BJ (cell line): ENCODE measurements around the gene ZNF280B. TPM values are rescaled to one million over a fixed set of nuclear protein-coding genes. Genes with fewer than 3 reads are reported as not detected.
"Not testable (repeated sequence)": the region's sequence is repeated elsewhere in the genome, so short reads cannot be mapped to it uniquely, and the experiment has no call there.

Experiments used
- CTCF ChIA-PET: fragments of 350-600 bp; formaldehyde crosslinking; extraction: SDS; loops from one replicate; lab custom pipeline; 2021; ENCODE audit warnings: antibody characterized with exemption, inconsistent platforms; lab: Yijun Ruan, JAX
- POLR2A ChIA-PET: fragments of 300-600 bp; sonication (Branson Sonifier 250); formaldehyde crosslinking; extraction: SDS; loops from one replicate; lab custom pipeline; 2021; ENCODE audit warnings: antibody characterized with exemption; lab: Charles Lee
- DNase-seq: peaks from one replicate; pipeline ENCODE4 v3.0.0-alpha.2; 2011; ENCODE audit warnings: low read depth
- H3K27me3 ChIP-seq: 2 replicates; pipeline ENCODE4 v1.6.0; 2011; ENCODE audit warnings: low read length; ENCODE audit not compliant: control insufficient read depth, insufficient read depth
- H3K36me3 ChIP-seq: 2 replicates; pipeline ENCODE4 v1.5.1; 2011; ENCODE audit warnings: low read length; ENCODE audit not compliant: control insufficient read depth, insufficient read depth
- H3K4me3 ChIP-seq: 2 replicates; pipeline ENCODE4 v1.5.1; 2011; ENCODE audit warnings: low read depth, mild to moderate bottlenecking, control low read depth, low read length
- polyA plus RNA-seq: library from polyadenylated mRNA; depleted of rRNA; stranded (reverse); fragments of >200 nt; gene quantifications from 2 replicates; pipeline ENCODE4 v1.2.3, GENCODE V29; 2011
- TF ChIP-seq, protein P1 (sequence below): IDR thresholded peaks from 2 replicates; pipeline ENCODE4 v1.5.1; 2011; ENCODE audit warnings: low read depth, mild to moderate bottlenecking, control low read depth, inconsistent platforms, low read length, moderate library complexity; ENCODE audit not compliant: insufficient read depth

Gene ZNF280B
- polyA plus RNA-seq, 1 experiment = 0.58 TPM

DNA sequence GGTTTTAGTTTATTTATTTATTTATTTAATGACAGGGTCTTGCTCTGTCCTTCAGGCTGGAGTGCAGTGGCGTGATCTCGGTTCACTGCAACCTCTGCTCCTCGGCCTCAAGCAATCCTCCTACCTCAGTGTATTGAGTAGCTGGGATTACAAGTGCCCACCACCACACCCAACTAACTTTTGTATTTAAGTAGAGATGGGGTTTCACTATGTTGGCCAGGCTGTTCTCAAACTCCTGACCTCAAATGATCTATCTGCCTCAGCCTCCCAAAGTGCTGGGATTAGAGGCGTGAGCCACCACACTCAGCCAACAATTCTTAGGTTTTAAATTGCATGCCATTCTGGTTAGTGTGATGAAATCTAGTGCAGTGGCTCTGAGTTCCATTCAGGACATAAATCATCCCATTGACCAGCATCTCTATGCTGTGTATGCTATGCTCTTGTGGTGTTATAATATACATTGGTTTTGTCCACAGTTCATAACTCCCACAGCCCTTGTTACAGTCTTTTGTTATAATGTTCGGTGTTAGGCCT, 28.5 kb downstream of the ZNF280B start:
- H3K27me3 ChIP-seq = no peaks in the 10 kb centered on the region
- ChIA-PET POLR2A (no interaction called here), CTCF (interaction anchor here (1.5 kb wide), 1 partner anchor 15 kb away, joined by 4 read pairs; no protein-coding TSS in a partner anchor)
- TF ChIP-seq, protein P1, sequence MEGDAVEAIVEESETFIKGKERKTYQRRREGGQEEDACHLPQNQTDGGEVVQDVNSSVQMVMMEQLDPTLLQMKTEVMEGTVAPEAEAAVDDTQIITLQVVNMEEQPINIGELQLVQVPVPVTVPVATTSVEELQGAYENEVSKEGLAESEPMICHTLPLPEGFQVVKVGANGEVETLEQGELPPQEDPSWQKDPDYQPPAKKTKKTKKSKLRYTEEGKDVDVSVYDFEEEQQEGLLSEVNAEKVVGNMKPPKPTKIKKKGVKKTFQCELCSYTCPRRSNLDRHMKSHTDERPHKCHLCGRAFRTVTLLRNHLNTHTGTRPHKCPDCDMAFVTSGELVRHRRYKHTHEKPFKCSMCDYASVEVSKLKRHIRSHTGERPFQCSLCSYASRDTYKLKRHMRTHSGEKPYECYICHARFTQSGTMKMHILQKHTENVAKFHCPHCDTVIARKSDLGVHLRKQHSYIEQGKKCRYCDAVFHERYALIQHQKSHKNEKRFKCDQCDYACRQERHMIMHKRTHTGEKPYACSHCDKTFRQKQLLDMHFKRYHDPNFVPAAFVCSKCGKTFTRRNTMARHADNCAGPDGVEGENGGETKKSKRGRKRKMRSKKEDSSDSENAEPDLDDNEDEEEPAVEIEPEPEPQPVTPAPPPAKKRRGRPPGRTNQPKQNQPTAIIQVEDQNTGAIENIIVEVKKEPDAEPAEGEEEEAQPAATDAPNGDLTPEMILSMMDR = no peak
- no peak for DNase-seq
- no peak overlapping the region for H3K4me3 ChIP-seq
- H3K36me3 ChIP-seq = no peaks in the 10 kb centered on the region

DNA sequence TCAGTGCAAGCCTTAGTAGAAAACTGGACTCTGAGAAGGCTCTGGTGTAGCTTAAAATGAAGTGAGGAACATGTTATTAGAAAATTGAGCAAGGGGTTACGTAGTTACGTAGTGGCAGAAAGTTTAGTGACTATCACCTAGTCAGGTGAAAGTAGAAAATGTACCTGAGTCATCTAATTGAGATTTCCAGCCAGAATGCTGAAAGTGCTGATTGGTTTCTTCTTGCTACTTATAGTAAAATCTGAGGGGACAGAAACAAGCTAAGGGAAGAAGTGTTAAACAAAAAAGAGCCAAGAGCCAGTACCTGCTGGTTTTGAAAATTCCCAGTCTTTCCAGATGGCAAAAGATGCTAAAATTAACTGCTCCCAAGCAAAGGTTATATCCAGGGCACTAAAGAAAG, 29.4 kb downstream of the ZNF280B start:
- no peak for DNase-seq
- H3K36me3 ChIP-seq = no peaks in the 10 kb centered on the region
- ChIA-PET POLR2A (no interaction called here), CTCF (interaction anchor here (2.6 kb wide), 1 partner anchor 15 kb away, joined by 13 read pairs; no protein-coding TSS in a partner anchor)
- TF ChIP-seq, protein P1 = no peak
- no peaks in the 10 kb centered on the region for H3K27me3 ChIP-seq
- H3K4me3 ChIP-seq = no peak overlapping the region

DNA sequence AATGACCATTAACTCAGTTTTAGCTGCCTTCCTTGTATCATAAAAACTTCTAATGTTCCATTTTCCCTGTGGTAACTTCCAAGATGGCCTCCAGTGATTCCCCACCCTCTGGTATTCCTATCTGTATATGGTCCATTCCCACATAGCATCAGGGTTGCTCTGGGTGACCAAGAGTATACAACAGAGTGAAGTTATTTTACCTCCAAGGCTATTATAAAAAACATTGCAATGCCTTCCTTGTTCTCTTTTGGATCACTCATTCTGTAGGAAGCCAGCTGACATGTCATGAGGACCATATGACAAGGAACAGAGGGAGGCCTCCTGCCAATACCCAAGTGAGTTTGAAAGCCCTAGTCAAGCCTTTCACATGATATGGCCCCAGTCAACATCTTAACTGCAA, 30.1 kb downstream of the ZNF280B start:
- TF ChIP-seq, protein P1 = no peak
- no peak for DNase-seq
- CTCF ChIA-PET = interaction anchor here (2.6 kb wide), 1 partner anchor 15 kb away, joined by 13 read pairs; no protein-coding TSS in a partner anchor
- no peaks in the 10 kb centered on the region for H3K27me3 ChIP-seq
- POLR2A ChIA-PET = no interaction called here
- no peaks in the 10 kb centered on the region for H3K36me3 ChIP-seq
- no peak overlapping the region for H3K4me3 ChIP-seq

DNA sequence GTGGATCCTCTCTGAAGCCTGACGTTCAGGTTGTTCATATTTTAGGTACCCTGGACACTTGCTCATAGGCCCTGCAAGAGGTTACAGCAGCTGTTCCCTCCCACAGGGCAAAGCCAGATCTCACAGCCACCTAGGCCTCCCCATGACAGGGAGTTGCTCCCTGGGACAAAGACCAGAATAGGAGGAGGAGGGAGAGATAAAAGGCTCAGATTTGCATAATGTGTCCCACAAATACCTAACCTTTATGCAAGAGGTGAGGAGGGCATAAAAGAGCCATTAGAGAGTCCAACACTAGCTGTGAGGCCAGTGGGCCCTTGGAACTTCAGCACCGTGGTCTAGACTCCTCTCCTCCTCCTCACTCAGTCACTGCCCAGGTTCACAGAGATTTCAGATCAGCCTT, 33.8 kb downstream of the ZNF280B start:
- POLR2A ChIA-PET = no interaction called here

DNA sequence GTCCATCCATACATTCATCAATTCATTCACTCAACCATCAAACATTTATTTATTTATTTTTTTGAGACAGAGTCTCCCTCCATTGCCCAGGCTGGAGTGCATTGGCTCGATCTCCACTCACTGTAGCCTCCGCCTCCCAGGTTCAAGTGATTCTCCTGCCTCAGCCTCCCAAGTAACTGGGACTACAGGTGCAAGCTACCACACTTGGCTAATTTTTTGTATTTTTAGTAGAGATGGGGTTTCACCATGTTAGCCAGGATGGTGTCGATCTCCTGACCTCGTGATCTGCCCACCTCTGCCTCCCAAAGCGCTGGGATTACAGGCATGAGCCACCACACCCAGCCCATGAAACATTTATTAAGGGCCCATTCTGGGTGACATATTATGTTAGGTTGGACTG, 37.4 kb downstream of the ZNF280B start:
- H3K27me3 ChIP-seq, POLR2A ChIA-PET, H3K36me3 ChIP-seq, DNase-seq, H3K4me3 ChIP-seq: not testable (repeated sequence)
- CTCF ChIA-PET = interaction anchor here (1.7 kb wide), 1 partner anchor 8 kb away, joined by 4 read pairs; no protein-coding TSS in a partner anchor

More for the DNA sequence above, 33.8 kb downstream of the ZNF280B start:
- no peak overlapping the region for H3K4me3 ChIP-seq
- TF ChIP-seq, protein P1 = no peak
- no peaks in the 10 kb centered on the region for H3K27me3 ChIP-seq
- H3K36me3 ChIP-seq = no peaks in the 10 kb centered on the region
- DNase-seq = no peak
- CTCF ChIA-PET = interaction anchor here (0.9 kb wide), 1 partner anchor 10 kb away, joined by 3 read pairs; no protein-coding TSS in a partner anchor

DNA sequence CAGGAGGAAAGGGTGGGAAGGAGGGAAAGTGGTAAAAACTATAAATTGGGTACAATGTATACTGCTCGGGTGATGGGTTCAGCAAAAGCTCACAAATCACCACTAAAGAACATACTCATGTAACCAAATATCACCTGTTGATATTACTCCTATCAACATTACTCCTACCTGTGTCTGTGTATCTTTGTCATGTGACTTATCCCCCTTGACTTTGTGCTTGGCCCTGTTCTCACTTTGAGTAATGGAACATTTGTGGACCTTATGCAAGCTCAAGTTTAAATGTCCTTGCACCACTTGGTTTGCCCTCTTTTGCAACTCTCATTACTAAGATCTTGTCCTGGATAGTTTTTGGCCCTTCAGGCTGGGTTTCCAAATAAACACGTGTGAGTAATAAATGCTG, 39.0 kb downstream of the ZNF280B start:
- no peak for DNase-seq
- TF ChIP-seq, protein P1 = no peak
- Histone ChIP-seq H3K27me3 (no peaks in the 10 kb centered on the region; the same call in 1 of the 2 replicates), H3K36me3 (no peaks in the 10 kb centered on the region), H3K4me3 (no peak overlapping the region)
- ChIA-PET CTCF (no interaction called here), POLR2A (no interaction called here)

DNA sequence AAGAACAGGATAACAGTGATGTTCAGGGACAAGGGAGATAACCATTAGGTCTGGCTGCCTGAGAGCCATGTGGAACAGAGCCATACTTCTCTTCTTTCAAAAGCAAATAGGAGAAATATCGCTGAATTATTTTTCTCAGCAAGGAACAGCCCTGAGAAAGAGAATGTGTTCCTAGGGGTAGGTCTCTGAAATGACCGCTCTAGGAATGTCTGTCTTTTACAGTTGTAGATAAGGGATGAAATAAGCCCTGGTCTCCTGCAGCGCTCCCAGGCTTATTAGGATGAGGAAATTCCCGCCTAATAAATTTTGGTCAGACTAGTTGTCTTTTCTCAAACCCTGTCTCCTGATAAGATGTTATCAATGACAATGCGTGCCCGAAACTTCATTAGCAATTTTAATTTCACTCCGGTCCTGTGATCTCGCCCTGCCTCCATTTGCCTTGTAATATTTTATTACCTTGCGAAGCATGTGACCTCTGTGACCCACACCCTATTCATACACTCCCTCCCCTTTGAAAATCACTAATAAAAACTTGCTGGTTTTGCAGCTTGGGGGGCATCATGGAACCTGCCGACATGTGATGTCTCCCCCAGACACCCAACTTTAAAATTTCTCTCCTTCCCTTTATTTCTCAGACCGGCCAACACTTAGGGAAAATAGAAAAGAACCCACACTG, 39.6 kb downstream of the ZNF280B start:
- H3K4me3 ChIP-seq, CTCF ChIA-PET, H3K27me3 ChIP-seq, POLR2A ChIA-PET, DNase-seq, H3K36me3 ChIP-seq: not testable (repeated sequence)
